B cell (primary cell): Measurements from ENCODE around the gene CHD1L. TPM values are rescaled to one million over a fixed set of nuclear protein-coding genes. Genes with fewer than 3 reads are reported as not detected.

Source experiments
- ATAC-seq: fragments of 200-7000 bp; cut with Tn5 transposase; one replicate; pipeline ENCODE4 v1.10.0; 2021; ENCODE audit warnings: low read depth, mild to moderate bottlenecking, moderate number of reproducible peaks, moderate library complexity
- CTCF ChIA-PET: fragments of 350-600 bp; sonication (Branson Sonifier 250); formaldehyde crosslinking; loops from one replicate; lab custom pipeline; 2021; ENCODE audit warnings: antibody characterized with exemption, inconsistent platforms; lab: Charles Lee
- POLR2A ChIA-PET: fragments of 350-600 bp; sonication (Branson Sonifier 250); formaldehyde crosslinking; loops from one replicate; lab custom pipeline; 2021; ENCODE audit warnings: antibody characterized with exemption; lab: Charles Lee
- DNase-seq: peaks from one replicate; pipeline ENCODE4 v3.0.0; 2013
- H2AFZ ChIP-seq: 2 replicates; pipeline ENCODE4 v1.6.1; 2012; ENCODE audit warnings: mild to moderate bottlenecking, low read depth, low read length; ENCODE audit not compliant: insufficient read depth, poor library complexity, severe bottlenecking
- H3K27ac ChIP-seq, 2 donors: 1 replicate in 1 of 2; 2 replicates in 1 of 2; pipeline ENCODE4 v1.5.1; 2012 to 2013; ENCODE audit warnings: low read length in 2 of 2, mild to moderate bottlenecking in 2 of 2, moderate library complexity in 1 of 2
- H3K27me3 ChIP-seq, 4 experiments: fragments of 200-600 bp in 1 of 4; sonication (generic) in 1 of 4; replicated peaks in 1 of 4; 1 replicate in 2 of 4; 2 replicates in 2 of 4; pipeline versions ENCODE4 v1.6.1 to v1.7.0; 2013 to 2016; ENCODE audit warnings: low read length in 3 of 4, mild to moderate bottlenecking in 2 of 4, mixed read lengths in 1 of 4, moderate library complexity in 1 of 4; ENCODE audit not compliant: insufficient read depth in 4 of 4, control insufficient read depth in 3 of 4; ENCODE audit errors: control extremely low read depth in 1 of 4
- H3K36me3 ChIP-seq, 2 experiments: replicated peaks in 1 of 2; 1 replicate in 1 of 2; 2 replicates in 1 of 2; pipeline versions ENCODE4 v1.6.1 to v1.7.1; 2013; ENCODE audit warnings: low read length in 1 of 2; ENCODE audit not compliant: insufficient read depth in 2 of 2, control insufficient read depth in 1 of 2; ENCODE audit errors: control extremely low read depth in 1 of 2, extremely low read depth in 1 of 2
- H3K4me1 ChIP-seq, 2 donors: fragments of 200-600 bp in 1 of 2; sonication (generic) in 1 of 2; 1 replicate in 1 of 2; 2 replicates in 1 of 2; pipeline versions ENCODE4 v1.5.1 to v1.6.1; 2013 to 2017; ENCODE audit warnings: low read length in 2 of 2; ENCODE audit not compliant: control insufficient read depth in 2 of 2, insufficient read depth in 2 of 2
- H3K4me2 ChIP-seq: replicated peaks from 2 replicates; pipeline ENCODE3; 2012; ENCODE audit warnings: mild to moderate bottlenecking, low read depth, low read length; ENCODE audit not compliant: poor library complexity, severe bottlenecking
- H3K4me3 ChIP-seq, 5 experiments: fragments of 200-600 bp in 1 of 5; sonication (generic) in 1 of 5; 1 replicate in 3 of 5; 2 replicates in 2 of 5; pipeline versions ENCODE4 v1.5.1 to v1.7.0; 2011 to 2016; ENCODE audit warnings: low read length in 4 of 5, mild to moderate bottlenecking in 4 of 5, low read depth in 2 of 5, control low read depth in 1 of 5, moderate library complexity in 1 of 5; ENCODE audit not compliant: insufficient read depth in 1 of 5; ENCODE audit errors: control extremely low read depth in 1 of 5, extremely low read depth in 1 of 5
- H3K79me2 ChIP-seq: fragments of 200-600 bp; sonication (generic); one replicate; pipeline ENCODE4 v1.6.0; 2016; ENCODE audit warnings: low read length; ENCODE audit not compliant: control insufficient read depth, insufficient read depth
- H3K9ac ChIP-seq: fragments of 200-600 bp; sonication (generic); 2 replicates; pipeline ENCODE4 v1.6.1; 2017; ENCODE audit warnings: mild to moderate bottlenecking, low read length, moderate library complexity
- H3K9me3 ChIP-seq, 3 donors: one replicate each; pipeline versions ENCODE4 v1.6.1 to v1.7.1; 2013; ENCODE audit warnings: low read length in 2 of 3; ENCODE audit not compliant: control insufficient read depth in 2 of 3, insufficient read depth in 1 of 3; ENCODE audit errors: control extremely low read depth in 1 of 3
- H4K20me1 ChIP-seq: 2 replicates; pipeline ENCODE4 v1.6.0; 2012; ENCODE audit warnings: mild to moderate bottlenecking, low read length; ENCODE audit not compliant: insufficient read depth, control insufficient read depth, poor library complexity, severe bottlenecking
- H3K27ac Mint-ChIP-seq: one replicate; pipeline ENCODE4 v1.8.0; 2021; ENCODE audit warnings: mixed read lengths
- H3K27me3 Mint-ChIP-seq: one replicate; pipeline ENCODE4 v1.8.0; 2021; ENCODE audit warnings: mixed read lengths
- H3K4me1 Mint-ChIP-seq: one replicate; pipeline ENCODE4 v1.8.0; 2021; ENCODE audit warnings: mixed read lengths
- H3K4me3 Mint-ChIP-seq: one replicate; pipeline ENCODE4 v1.8.0; 2021; ENCODE audit warnings: mixed read lengths
- H3K9me3 Mint-ChIP-seq: one replicate; pipeline ENCODE4 v1.8.0; 2022; ENCODE audit warnings: mixed read lengths; ENCODE audit not compliant: insufficient read depth
- EZH2 ChIP-seq: IDR thresholded peaks from 2 replicates; pipeline ENCODE4 v1.6.1; 2012; ENCODE audit warnings: borderline replicate concordance, low read depth, mild to moderate bottlenecking, moderate library complexity, low read length; ENCODE audit not compliant: insufficient read depth, poor library complexity, severe bottlenecking
- WGBS: methylation state at CpG from one replicate; pipeline ENCODE4 v1.1.5; 2013; ENCODE audit warnings: missing lambda C conversion rate; ENCODE audit not compliant: insufficient coverage; 5-methylcytosine and 5-hydroxymethylcytosine counted together
- intact Hi-C: fragments of 100-400 bp; cut with micrococcal nuclease; formaldehyde crosslinking; loops from one replicate; pipeline ENCODE4 v1.10.0; 2022
- polyA plus RNA-seq: library from polyadenylated mRNA; depleted of rRNA; stranded (reverse); fragments of >200 nt; gene quantifications from 2 replicates; pipeline ENCODE4 v1.2.3, GENCODE V29; 2012
- total RNA-seq, 2 donors: library from RNA; stranded (reverse); fragments of 120-200 nt in 1 of 2; gene quantifications; 1 replicate in 1 of 2; 2 replicates in 1 of 2; pipeline versions ENCODE4 v1.2.3 to v1.2.4, GENCODE V29; 2013 to 2022
- TF ChIP-seq, protein P1 (sequence below): fragments of 200-600 bp; IDR thresholded peaks from one replicate; pipeline ENCODE4 v1.8.0; 2022; ENCODE audit warnings: antibody characterized with exemption, mild to moderate bottlenecking

Gene CHD1L
- total and polyA plus RNA-seq, 2 donors (not counting 1 experiment from before 2014, with no cell fraction given), result 32.4 to 54.6 TPM

DNA sequence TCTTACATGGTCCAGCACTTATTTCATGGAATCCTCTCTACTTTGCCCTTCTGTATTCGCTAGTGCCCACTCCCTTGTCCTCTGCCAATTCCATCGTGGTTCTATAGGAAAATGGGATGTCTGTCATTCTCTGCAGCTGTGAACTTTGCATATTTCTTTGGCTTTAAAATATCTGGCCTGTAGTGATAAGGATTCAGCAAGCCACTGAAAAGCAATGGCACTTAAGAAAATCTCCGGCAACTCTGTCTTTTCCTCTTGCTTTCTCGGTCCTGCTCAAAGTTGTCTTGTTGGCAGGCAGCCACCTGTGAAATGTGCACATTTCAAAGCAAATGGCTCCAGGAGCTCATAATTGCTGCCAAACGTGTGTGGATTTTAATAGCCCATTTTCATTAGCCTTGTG lies 91.8 kb downstream of the CHD1L start:
- Histone ChIP-seq H4K20me1 (no peaks in the 10 kb centered on the region), H3K9me3 (peaks cover 0 to 4% (median 0%) of the 10 kb centered on the region in 3 donors), H3K27me3 (peaks cover 0 to 4% (median 0%) of the 10 kb centered on the region in 4 experiments), H3K4me3 (no peak overlapping the region), H2AFZ (no peak overlapping the region), H3K9ac (no peak overlapping the region), H3K79me2 (no peaks in the 10 kb centered on the region), H3K4me2 (no peak overlapping the region), H3K4me1 (no peaks in the 10 kb centered on the region), H3K36me3 (no peaks in the 10 kb centered on the region), H3K27ac (no peak overlapping the region)
- 45% methylated on average over 2 of the region's 5 CpGs for WGBS
- Mint-ChIP-seq H3K4me1 (no peaks in the 10 kb centered on the region), H3K27ac (no peak overlapping the region), H3K4me3 (no peak overlapping the region), H3K9me3 (no peaks in the 10 kb centered on the region), H3K27me3 (peaks cover 28% of the 10 kb centered on the region)
- no peak for ATAC-seq
- intact Hi-C loops, result no loop called here
- no peak for TF ChIP-seq EZH2
- TF ChIP-seq, protein P1, sequence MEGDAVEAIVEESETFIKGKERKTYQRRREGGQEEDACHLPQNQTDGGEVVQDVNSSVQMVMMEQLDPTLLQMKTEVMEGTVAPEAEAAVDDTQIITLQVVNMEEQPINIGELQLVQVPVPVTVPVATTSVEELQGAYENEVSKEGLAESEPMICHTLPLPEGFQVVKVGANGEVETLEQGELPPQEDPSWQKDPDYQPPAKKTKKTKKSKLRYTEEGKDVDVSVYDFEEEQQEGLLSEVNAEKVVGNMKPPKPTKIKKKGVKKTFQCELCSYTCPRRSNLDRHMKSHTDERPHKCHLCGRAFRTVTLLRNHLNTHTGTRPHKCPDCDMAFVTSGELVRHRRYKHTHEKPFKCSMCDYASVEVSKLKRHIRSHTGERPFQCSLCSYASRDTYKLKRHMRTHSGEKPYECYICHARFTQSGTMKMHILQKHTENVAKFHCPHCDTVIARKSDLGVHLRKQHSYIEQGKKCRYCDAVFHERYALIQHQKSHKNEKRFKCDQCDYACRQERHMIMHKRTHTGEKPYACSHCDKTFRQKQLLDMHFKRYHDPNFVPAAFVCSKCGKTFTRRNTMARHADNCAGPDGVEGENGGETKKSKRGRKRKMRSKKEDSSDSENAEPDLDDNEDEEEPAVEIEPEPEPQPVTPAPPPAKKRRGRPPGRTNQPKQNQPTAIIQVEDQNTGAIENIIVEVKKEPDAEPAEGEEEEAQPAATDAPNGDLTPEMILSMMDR, result no peak
- DNase-seq, result no peak
- POLR2A ChIA-PET, result no interaction called here
- CTCF ChIA-PET, result no interaction called here

DNA sequence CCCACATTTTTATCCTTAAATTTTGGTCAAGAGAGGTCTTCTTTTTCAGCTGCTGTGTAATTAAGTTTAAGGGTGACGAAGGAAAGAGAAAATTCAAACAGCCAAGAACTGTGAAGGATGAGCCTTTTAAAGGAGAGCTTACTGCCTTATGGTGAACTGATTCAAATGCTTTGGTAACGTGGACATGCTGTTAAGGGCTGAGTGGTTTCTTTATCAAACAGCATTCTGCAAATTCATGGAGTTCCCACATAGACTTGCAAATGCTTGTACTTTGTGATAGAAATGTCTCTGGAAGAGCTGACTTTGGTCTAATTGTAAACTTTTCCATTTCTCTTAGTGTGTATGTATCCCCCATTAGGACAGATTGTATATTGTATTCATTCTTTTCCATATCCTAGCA lies 93.8 kb downstream of the CHD1L start:
- H3K27ac Mint-ChIP-seq, result no peak overlapping the region
- H3K9me3 ChIP-seq, result peaks cover 0 to 4% (median 0%) of the 10 kb centered on the region in 3 donors
- ChIA-PET CTCF (no interaction called here), POLR2A (no interaction called here)
- H3K4me3 Mint-ChIP-seq, result no peak overlapping the region
- no peak overlapping the region for H2AFZ ChIP-seq
- H3K4me1 ChIP-seq, result no peaks in the 10 kb centered on the region
- H3K27me3 ChIP-seq, result peaks cover 0 to 4% (median 0%) of the 10 kb centered on the region in 4 experiments
- H3K4me2 ChIP-seq, result no peak overlapping the region
- intact Hi-C loops, result no loop called here
- no peaks in the 10 kb centered on the region for H3K4me1 Mint-ChIP-seq
- no peaks in the 10 kb centered on the region for H4K20me1 ChIP-seq
- H3K27me3 Mint-ChIP-seq, result peaks cover 37% of the 10 kb centered on the region
- H3K4me3 ChIP-seq, result no peak overlapping the region
- DNase-seq, result no peak
- no peaks in the 10 kb centered on the region for H3K9me3 Mint-ChIP-seq
- no peak for ATAC-seq
- no peaks in the 10 kb centered on the region for H3K36me3 ChIP-seq
- no peak overlapping the region for H3K9ac ChIP-seq
- H3K79me2 ChIP-seq, result no peaks in the 10 kb centered on the region
- H3K27ac ChIP-seq, result no peak overlapping the region
- TF ChIP-seq, protein P1, result no peak
- no peak for TF ChIP-seq EZH2
- no CpG with 5 or more reads among the region's 2 CpGs for WGBS
